GM18520 (cell line): ENCODE measurements around the gene MIEF1.
A peak's percentile ranks its signal among the peaks of the same experiment; 100 is the strongest.

Experiments
- ATAC-seq: cut with Tn5 transposase; IDR thresholded peaks from one replicate; pipeline ENCODE4 v1.9.1; 2021; ENCODE audit not compliant: unreplicated experiment

The MIEF1 gene

GRCh38 chr22:39528080-39528661, 26.1 kb downstream of the MIEF1 start:
- no peak for ATAC-seq

GRCh38 chr22:39528681-39529486, 26.8 kb downstream of the MIEF1 start:
- peak; percentile 21 for ATAC-seq

- ATAC-seq, result no peak
These were observed 27.4 kb downstream of the MIEF1 start for GRCh38 chr22:39529487-39529851.

- ATAC-seq, result no peak
These were observed 28.0 kb downstream of the MIEF1 start for GRCh38 chr22:39530116-39530515.

- ATAC-seq, result no peak
These were observed 28.7 kb downstream of the MIEF1 start for GRCh38 chr22:39530692-39531331.

GRCh38 chr22:39532215-39533073, 30.4 kb downstream of the MIEF1 start, which contains the start of gene RPS19BP1:
Gene RPS19BP1, minus strand, starts transcription at chr22:39532748. Its CDS starts 10 bp downstream, at chr22:39532738.
- peak; percentile 76 for ATAC-seq

GRCh38 chr22:39534092-39534506, 32.0 kb downstream of the MIEF1 start:
- no peak for ATAC-seq

- ATAC-seq, result no peak
These were observed 32.7 kb downstream of the MIEF1 start for GRCh38 chr22:39534591-39535356.

- ATAC-seq, result no peak
These were observed 33.3 kb downstream of the MIEF1 start for GRCh38 chr22:39535357-39535725.

GRCh38 chr22:39535831-39536449, 33.9 kb downstream of the MIEF1 start:
- ATAC-seq, result no peak

- ATAC-seq, result no peak
These were observed 34.6 kb downstream of the MIEF1 start for GRCh38 chr22:39536711-39537110.

- no peak for ATAC-seq
These were observed 35.9 kb downstream of the MIEF1 start for GRCh38 chr22:39537975-39538374.

GRCh38 chr22:39543095-39543494, 41.0 kb downstream of the MIEF1 start:
- no peak for ATAC-seq

- no peak for ATAC-seq
These were observed 43.6 kb downstream of the MIEF1 start for GRCh38 chr22:39545386-39546365.

GRCh38 chr22:39546889-39547586, 44.9 kb downstream of the MIEF1 start:
- ATAC-seq, result no peak

- ATAC-seq, result no peak
These were observed 45.5 kb downstream of the MIEF1 start for GRCh38 chr22:39547587-39547947.

- no peak for ATAC-seq
These were observed 51.3 kb downstream of the MIEF1 start for GRCh38 chr22:39553429-39553828.

GRCh38 chr22:39554151-39554550, 52.1 kb downstream of the MIEF1 start:
- ATAC-seq, result no peak
